Endothelial cell of hepatic sinusoid (primary cell): ENCODE data around the gene PAX9.

Experiments
- in situ Hi-C: cut with HindIII; loops from 2 replicates; pipeline ENCODE4 v1.10.0; 2017; ENCODE audit warnings: low sequenced_read_pairs

PAX9 gene

GRCh38 chr14:36720657-36721056, 59.0 kb downstream of the PAX9 start:
- in situ Hi-C loops, result no loop called here

DNA sequence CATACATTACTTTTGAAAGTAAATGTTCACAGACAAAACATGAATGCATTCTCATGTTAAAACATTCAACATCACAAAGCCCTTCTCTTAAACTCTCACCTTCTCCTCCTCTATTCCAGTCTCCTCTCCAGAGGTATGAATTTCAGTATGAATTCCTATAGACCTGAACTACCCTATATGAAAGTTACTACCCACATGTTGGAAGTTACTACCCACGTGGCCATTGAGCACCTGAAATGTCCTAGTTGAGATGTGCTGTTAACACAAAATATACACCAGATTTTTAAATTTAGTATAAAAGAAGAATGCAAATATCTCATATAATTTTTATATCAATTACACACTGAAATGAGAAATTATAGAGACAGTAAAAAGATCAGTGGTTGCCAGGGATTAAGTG, 60.2 kb downstream of the PAX9 start:
- in situ Hi-C loops, result no loop called here

GRCh38 chr14:36723530-36723929, 61.9 kb downstream of the PAX9 start:
- in situ Hi-C loops, result no loop called here

DNA sequence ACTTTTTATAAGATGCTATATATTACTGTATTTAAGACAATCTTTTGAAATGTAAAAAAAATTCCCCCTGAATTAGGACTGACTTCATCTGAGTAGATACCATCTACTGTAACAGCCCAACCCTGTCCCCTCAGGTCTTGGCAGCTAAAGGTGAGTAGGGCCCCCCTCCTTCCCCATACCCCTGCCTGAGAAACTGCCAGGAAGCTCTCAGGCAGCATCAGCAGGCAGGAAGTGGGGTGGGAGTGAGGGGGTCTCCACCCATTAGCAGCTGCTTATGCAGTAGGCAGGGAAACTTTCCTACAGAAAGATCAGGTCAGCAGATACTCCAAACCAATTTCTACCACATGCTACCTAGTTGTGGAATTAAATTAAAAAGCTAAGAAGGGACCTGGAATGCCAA, 62.5 kb downstream of the PAX9 start:
- in situ Hi-C loops, result no loop called here

DNA sequence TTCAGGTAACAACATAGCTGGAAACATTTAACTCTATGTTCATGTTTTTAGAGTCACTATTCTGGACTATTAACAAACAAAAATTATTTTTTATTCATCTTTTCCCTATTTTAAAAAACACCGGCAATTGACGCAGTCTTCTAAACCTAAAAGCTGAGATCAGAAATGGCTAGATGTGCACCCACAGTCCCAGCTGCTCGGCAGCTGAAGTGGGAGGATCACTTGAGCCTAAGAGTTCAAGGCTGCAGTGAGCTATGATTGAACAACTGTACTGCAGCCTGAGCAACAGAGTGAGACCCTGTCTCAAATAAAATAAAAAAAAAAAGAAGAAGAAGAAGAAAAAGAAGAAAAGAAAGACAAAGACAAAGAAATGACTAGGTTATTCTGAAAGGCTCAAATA, 64.5 kb downstream of the PAX9 start:
- in situ Hi-C loops, result no loop called here
